Left ventricle myocardium superior (tissue), 1 donor: ENCODE measurements around the gene MPZL3. TPM values are rescaled to one million over a fixed set of nuclear protein-coding genes. Genes with fewer than 3 reads are reported as not detected.
A peak's percentile ranks its signal among the peaks of the same experiment; 100 is the strongest.

ENCODE experiments used
- ATAC-seq: fragments of 200-7000 bp; cut with Tn5 transposase; one replicate; pipeline ENCODE4 v1.9.1; 2020; ENCODE audit warnings: mild to moderate bottlenecking, moderate library complexity
- DNase-seq: peaks from one replicate; pipeline ENCODE4 v3.0.0-alpha.2; 2020
- intact Hi-C: fragments of 100-400 bp; cut with micrococcal nuclease; formaldehyde crosslinking; loops from one replicate; pipeline ENCODE4 v1.11.0; 2022
- long read RNA-seq: library from polyadenylated mRNA; unstranded; transcript quantifications from one replicate; pipeline ENCODE4 v2.0.0, GENCODE V29; 2021
- total RNA-seq: library from RNA; stranded (reverse); fragmentation: NEBNext Ultra II Directional; extraction: Animal tissue kit (Norgen Biotek cat#: 25700); gene quantifications from one replicate; pipeline ENCODE4 v1.2.1, GENCODE V29; 2021
- donor health status: DM: no; HTN: yes; CAD: no; lungs with severe emphysema.

Gene MPZL3
- total RNA-seq, result 2.6 TPM
- long read RNA-seq, partial matches to known transcripts, result 0 of 3 reads
- long read RNA-seq, other reads (novel, unspliced or antisense), result 0 of 3 reads

- ATAC-seq (peak; percentile 84), DNase-seq (peak; percentile 63)
- intact Hi-C loops, result no loop called here
Observed at GRCh38 chr11:118251858-118252652, at the start of gene MPZL3. MPZL3 (minus strand) TSS chr11:118252365; CDS start chr11:118252294, 71 bp downstream.

- DNase-seq, result no peak
- intact Hi-C loops, result no loop called here
- ATAC-seq, result no peak
Observed at GRCh38 chr11:118301600-118302195, 49.5 kb upstream of the MPZL3 start.

- intact Hi-C loops, result no loop called here
- peak; percentile 25 for ATAC-seq
- DNase-seq, result no peak
Observed at GRCh38 chr11:118295815-118296454, 43.8 kb upstream of the MPZL3 start.

- intact Hi-C loops, result no loop called here
- DNase-seq (no peak), ATAC-seq (no peak)
Observed at GRCh38 chr11:118295199-118295598, 43.0 kb upstream of the MPZL3 start.

- DNase-seq, result no peak
- no peak for ATAC-seq
- intact Hi-C loops, result no loop called here
Observed at GRCh38 chr11:118294053-118294452, 41.9 kb upstream of the MPZL3 start.

GRCh38 chr11:118291477-118292135, 39.4 kb upstream of the MPZL3 start:
- no peak for ATAC-seq
- DNase-seq, result no peak
- intact Hi-C loops, result loop anchor here (2.0 kb wide), 1 partner anchor 93 kb away; no protein-coding TSS in a partner anchor

- peak; percentile 85 for ATAC-seq
Observed at GRCh38 chr11:118290923-118291322, 38.8 kb upstream of the MPZL3 start.

GRCh38 chr11:118289401-118289800, 37.2 kb upstream of the MPZL3 start:
- intact Hi-C loops, result no loop called here
- ATAC-seq, result no peak
- DNase-seq, result no peak

More at GRCh38 chr11:118290923-118291322, 38.8 kb upstream of the MPZL3 start:
- no peak for DNase-seq
- intact Hi-C loops, result loop anchor here (2.0 kb wide), 1 partner anchor 92 kb away; no protein-coding TSS in a partner anchor

- intact Hi-C loops, result no loop called here
- no peak for DNase-seq
- ATAC-seq, result no peak
Observed at GRCh38 chr11:118287006-118287405, 34.8 kb upstream of the MPZL3 start.

GRCh38 chr11:118286545-118286944, 34.4 kb upstream of the MPZL3 start:
- ATAC-seq (no peak), DNase-seq (no peak)
- intact Hi-C loops, result no loop called here

- intact Hi-C loops, result no loop called here
- ATAC-seq (no peak), DNase-seq (no peak)
Observed at GRCh38 chr11:118283756-118284350, 31.7 kb upstream of the MPZL3 start.

- no peak for DNase-seq
- ATAC-seq, result no peak
- intact Hi-C loops, result no loop called here
Observed at GRCh38 chr11:118283037-118283636, 31.0 kb upstream of the MPZL3 start.

GRCh38 chr11:118282606-118283005, 30.4 kb upstream of the MPZL3 start:
- intact Hi-C loops, result no loop called here
- ATAC-seq, result no peak
- DNase-seq, result no peak

GRCh38 chr11:118281284-118281683, 29.1 kb upstream of the MPZL3 start:
- DNase-seq (no peak), ATAC-seq (no peak)
- intact Hi-C loops, result no loop called here

GRCh38 chr11:118277312-118277711, 25.1 kb upstream of the MPZL3 start:
- intact Hi-C loops, result no loop called here
- DNase-seq (no peak), ATAC-seq (no peak)

- intact Hi-C loops, result no loop called here
- ATAC-seq, result no peak
Observed at GRCh38 chr11:118276422-118276821, 24.3 kb upstream of the MPZL3 start.

GRCh38 chr11:118275176-118275575, 23.0 kb upstream of the MPZL3 start:
- ATAC-seq (no peak), DNase-seq (no peak)
- intact Hi-C loops, result no loop called here

More at GRCh38 chr11:118276422-118276821, 24.3 kb upstream of the MPZL3 start:
- DNase-seq, result no peak

- DNase-seq (no peak), ATAC-seq (no peak)
- intact Hi-C loops, result no loop called here
Observed at GRCh38 chr11:118274186-118274585, 22.0 kb upstream of the MPZL3 start.

- intact Hi-C loops, result no loop called here
- DNase-seq (no peak), ATAC-seq (no peak)
Observed at GRCh38 chr11:118272001-118272400, 19.8 kb upstream of the MPZL3 start.
